EH (cell line): Measurements from ENCODE around the gene LRP8.
"Not testable (repeated sequence)": the region's sequence is repeated elsewhere in the genome, so short reads cannot be mapped to it uniquely, and the experiment has no call there.

ENCODE experiments used
- DNase-seq: peaks from one replicate; pipeline ENCODE4 v3.0.0-alpha.2; 2015; ENCODE audit warnings: low read depth

LRP8 gene

DNA sequence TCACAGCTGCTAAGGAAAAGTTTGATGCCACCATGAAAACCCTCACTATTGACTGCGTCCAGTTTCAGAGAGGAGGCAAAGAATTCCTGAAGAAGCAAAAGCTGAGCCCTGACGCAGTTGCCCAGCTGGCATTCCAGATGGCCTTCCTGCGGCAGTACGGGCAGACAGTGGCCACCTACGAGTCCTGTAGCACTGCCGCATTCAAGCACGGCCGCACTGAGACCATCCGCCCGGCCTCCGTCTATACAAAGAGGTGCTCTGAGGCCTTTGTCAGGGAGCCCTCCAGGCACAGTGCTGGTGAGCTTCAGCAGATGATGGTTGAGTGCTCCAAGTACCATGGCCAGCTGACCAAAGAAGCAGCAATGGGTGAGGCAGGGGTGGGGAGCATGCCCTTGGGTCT is 116.9 kb downstream of the LRP8 start:
- no peak for DNase-seq

DNA sequence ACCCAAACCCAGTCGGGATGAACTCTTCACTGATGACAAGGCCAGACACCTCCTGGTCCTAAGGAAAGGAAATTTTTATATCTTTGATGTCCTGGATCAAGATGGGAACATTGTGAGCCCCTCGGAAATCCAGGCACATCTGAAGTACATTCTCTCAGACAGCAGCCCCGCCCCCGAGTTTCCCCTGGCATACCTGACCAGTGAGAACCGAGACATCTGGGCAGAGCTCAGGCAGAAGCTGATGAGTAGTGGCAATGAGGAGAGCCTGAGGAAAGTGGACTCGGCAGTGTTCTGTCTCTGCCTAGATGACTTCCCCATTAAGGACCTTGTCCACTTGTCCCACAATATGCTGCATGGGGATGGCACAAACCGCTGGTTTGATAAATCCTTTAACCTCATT is 117.5 kb downstream of the LRP8 start:
- DNase-seq: no peak

DNA sequence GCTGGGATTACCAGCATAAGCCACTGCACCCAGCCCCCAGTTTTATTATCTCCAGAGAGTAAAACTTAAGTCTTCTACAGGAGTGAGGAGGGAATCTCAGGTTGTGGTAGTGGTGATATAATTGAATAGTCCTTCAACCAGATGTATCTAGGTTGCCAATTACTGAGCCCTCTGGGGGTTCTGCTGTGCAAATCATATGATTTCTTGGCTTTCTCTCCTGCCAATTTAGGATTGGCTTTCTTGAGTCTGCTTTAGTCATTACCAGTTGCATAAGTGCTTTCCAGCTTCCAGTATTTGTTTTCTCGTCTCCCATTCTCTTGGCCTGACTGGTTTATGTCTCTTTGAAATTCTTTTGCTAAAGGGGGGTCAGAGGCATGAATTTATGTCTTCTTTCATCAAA is 120.1 kb downstream of the LRP8 start:
- DNase-seq: no peak

DNA sequence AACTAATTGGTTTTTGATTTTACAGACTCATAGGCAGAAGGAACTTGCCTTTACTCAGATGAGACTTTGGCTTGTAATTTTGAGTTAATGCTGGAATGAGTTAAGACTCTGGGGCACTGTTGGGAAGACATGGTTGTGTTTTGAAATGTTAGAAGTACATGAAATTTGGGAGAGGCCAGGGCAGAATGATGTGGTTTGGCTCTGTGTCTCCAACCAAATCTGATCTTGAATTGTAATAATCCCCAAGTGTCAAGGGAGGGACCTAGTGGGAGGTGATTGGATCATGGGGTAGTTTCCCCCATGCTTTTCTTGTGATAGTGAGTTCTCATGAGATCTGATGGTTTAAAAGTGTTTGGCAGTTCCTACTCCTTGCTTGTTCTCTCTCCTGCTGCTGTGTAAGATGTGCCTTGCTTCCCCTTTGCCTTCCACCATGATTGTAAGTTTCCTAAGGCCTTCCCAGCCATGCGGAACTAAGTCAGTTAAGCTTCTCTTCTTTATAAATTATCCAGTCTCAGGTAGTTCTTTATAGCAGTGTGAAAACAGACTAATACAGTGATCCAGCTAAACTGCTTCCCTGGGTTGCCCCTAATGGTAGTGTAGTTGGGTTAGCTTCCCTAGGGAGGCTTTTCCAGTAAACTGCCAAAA is 121.0 kb downstream of the LRP8 start:
- DNase-seq: no peak

DNA sequence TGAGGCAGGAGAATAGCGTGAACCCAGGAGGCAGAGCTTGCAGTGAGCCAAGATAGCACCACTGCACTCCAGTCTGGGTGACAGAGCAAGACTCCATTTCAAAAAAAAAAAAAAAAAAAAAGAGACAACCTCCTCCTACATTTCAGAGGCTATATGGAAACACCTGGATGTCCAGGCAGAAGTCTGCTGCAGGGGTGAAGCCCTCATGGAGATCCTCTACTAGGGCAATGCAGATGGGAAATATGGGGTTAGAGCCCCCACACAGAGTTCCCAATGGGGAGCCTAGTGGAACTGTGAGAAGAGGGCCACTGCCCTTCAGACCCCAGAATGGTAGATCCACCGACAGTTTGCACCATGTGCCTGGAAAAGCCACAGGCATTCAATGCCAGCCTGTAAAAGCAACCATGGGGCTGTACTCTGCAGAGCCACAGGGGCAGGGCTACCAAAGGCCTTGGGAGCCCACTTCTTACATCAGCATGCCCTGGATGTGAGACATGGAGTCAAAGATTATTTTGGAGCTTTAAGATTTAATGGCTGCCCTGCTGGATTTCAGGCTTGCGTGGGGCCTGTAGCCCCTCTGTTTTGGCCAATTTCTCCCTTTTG is 121.7 kb downstream of the LRP8 start:
- not testable (repeated sequence) for DNase-seq

DNA sequence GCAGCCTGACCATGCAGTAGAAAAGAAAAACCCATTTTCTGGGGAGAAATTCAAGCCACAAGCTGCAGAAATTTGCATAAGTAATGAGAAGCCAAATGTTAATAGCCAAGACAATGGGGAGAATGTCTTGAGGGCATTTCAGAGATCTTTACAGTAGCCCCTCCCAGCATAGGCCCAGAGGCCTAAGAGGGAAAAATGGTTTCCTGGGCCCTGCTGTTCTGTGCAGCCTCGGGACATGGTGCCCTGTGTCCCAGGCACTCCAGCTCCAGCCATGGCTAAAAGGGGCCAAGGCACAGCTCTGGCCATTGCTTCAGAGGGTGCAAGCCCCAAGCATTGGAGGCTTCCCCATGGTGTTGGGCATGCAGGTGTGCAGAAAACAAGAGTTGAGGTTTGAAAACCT is 122.4 kb downstream of the LRP8 start:
- not testable (repeated sequence) for DNase-seq

DNA sequence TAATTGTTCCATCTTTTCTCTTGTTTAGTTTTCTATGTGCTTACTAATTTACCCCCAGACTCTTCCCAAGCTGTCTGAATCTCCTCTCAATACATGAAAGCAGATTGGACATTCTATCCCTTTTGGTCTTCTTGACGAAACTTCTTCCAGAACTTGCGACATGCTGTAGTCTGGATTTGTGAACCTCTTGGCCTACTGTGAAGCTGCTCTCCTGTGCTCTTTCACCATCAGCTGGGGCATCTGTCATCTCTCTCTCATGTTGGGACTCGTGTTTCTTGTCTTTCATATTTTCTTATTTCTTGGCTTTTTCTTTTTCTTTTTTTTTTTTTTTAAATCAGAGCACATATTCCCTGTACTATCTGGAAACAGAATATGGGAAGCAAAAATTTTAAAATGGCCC is 124.4 kb downstream of the LRP8 start:
- no peak for DNase-seq

DNA sequence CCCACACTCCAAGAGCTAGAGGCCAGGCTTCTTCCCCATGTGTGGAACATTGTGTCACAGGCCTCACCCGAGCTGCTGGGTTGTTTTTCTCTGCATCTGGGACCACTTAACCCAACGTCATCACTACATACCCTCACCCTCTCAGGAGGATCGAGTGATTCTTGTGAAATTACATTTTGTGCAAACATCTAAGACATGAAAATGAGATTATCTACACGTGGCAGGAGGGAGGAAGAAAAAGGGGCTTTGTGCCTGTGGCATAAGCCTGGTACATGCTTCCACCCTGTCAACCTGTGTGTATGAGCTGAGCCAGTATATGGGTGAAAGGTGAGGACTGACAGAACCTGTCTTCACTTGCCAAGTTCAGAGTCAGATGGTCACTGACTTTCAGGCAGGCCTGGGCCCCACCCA is 129.6 kb downstream of the LRP8 start:
- DNase-seq: peak; percentile 61

DNA sequence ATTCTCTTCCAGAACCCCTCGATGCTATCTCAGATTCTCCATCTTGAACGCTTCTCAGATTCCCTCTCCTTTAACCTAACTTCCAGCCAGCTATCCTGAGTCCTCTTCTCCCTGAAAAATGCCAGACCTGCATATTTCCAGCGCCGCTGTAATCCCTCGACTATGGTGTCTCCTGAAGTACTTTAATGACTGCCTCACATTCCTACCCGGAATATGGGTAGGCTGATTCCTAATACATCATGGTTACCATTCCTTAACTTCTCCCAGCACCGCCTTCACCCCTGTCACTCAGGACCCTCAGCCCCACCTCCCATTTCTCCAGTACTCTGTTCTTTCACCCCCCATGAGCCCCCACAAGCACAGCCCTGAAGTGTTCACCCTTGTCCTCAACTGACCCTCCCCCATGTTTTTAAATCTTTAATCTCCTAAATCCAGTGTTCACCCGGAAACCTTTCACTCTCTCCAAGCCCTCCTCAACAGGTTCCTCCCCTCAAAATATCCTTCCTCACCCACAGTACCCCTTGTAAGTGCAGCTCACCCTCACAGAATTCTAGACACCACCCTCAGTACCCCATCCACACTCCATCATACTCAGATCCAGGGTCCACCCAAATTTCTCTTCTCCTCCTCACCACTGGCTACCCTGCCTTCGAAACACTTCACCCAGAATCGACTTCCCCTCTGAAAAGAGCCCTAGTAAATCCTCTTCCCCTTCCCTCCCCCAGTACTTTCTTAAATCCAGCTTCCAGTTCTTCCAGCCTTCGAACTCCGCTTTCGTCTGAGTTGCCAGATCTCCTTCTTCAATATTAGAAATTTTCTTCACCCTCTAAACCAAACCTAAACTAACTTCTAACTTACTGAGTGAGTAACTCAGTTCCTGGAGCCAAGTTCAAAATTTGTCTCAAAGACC is 130.3 kb downstream of the LRP8 start:
- peak; percentile 62 for DNase-seq

DNA sequence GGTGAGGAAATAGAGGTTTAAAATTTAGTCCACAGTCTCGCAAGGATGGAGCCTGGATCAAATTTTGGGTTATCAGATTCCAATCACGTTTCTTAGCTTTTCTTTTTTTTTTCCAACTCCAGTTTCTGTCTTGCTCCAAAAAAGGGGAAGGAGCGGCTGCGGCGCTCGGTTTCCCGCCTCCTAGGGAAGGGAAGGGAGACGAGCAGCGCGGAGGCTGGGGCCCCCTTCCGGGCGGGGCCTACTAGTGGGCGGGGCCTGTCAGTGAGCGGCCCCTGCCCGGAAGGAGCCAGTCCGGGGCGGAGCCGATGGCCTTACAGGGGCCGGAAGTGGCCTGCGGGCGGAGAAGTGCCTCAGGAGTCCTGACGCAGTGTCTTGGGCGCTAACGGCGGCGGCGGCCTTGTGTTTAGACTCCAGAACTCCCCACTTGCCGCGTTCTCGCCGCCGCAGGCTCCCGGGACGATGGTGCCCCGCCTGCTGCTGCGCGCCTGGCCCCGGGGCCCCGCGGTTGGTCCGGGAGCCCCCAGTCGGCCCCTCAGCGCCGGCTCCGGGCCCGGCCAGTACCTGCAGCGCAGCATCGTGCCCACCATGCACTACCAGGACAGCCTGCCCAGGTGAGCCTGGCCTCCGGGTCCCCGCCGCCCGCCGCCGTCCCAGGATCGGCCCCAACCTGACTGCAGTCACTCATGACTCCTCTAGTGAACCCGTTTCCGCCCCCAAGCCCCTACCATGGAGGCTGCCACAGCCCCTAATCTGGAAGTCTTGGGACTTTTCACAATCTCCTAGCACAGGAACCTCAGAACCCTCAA is 131.2 kb downstream of the LRP8 start, which contains the start of gene CPT2:
Gene CPT2 (plus strand): TSS at position 340 of the 806 bp plus-strand sequence. CDS start 120 bp downstream, at position 460.
- peak; percentile 96 for DNase-seq

DNA sequence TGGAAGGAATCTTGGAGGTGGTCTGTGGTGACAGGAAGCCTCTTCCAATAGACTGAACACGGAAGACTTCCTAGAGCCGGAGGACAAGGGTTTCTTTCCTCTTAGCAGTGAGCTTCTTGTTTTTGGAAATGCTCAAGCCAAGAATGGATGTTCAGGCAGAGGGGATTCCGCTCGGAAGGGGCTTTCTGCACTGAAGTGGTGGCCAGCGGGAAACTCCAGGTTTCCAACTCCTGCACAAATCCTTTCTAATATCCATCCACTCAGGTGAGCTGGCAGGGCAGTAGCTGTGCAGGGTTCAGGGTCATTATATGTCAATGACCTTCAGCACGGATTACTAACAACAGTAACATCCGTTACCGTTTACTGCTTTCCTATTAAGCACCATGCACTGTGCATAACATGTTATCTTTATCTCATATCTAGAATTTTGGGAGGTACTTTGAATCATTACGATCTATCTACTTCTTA is 131.8 kb downstream of the LRP8 start:
- no peak for DNase-seq

DNA sequence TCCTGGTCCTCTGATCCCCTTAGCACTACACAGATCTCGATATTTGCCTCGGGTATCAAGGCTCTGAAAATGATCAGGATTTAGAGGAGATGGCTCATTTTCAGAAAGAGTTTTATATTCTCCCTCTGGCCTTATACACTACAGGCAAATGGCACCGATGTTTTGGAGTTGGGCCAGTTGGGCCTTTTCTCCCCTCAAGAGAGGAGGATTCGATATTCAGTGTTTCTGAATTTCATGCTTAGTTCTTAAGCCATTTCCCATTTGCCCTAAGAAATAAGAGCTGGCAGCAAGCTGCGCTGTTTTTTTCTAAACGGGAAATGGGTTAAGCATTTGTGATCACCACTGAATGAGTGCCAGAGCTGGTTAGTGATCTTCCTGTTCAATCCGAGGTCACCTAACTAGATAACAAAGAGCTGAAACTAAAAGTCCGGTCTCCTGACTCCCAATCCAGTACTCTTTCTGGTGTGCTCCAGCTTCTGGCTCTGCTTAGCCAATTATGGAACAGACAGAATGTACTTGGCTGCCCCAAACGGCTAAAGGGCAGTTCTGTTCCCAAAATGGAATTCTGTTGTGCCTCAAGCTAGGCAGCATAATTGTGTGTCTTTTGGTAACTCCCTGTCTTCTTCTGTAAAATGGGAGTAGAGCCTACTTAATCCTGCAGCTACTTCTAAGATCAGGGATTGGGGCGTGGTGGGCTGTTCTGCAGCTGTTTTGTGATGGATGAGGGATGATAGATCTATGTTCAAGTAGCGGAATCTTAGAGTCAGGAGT is 132.4 kb downstream of the LRP8 start:
- DNase-seq: peak; percentile 31
